Stimulated activated CD4-positive, alpha-beta T cell treated with anti-CD3 and anti-CD28 coated beads, Interleukin-1b, Interleukin-23, amount 100 ng/mL, for 24 hours (primary cell): ENCODE measurements around the gene SST.
A peak's percentile ranks its signal among the peaks of the same experiment; 100 is the strongest.
"Not testable (repeated sequence)": the region's sequence is repeated elsewhere in the genome, so short reads cannot be mapped to it uniquely, and the experiment has no call there.

ENCODE experiments used
- DNase-seq, 4 experiments: peaks; one replicate each; pipeline ENCODE4 v3.0.0-alpha.2; 2020; ENCODE audit warnings: low read depth in 4 of 4, low spot score in 1 of 4

Gene SST

DNA sequence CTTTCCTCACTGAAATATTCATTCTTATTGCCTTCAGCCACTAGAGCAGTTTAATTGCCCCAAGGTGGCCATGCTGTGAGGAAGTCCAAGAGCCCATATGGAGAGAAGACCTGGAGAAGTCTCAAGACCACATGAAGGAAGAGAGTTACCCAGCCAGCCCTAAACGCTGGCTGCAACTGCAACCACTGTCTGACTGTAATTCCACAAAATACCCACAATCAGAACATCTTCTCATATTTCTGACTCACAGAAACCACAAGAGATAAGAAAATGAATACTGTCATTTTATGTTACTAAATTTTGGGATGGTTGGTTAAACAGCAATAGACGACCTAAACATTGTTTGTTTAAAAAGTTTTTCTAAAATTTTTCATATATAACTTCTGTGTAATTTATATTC lies 14.7 kb upstream of the SST start:
- peak in 1 of 4 experiments; percentile 1 for DNase-seq

DNA sequence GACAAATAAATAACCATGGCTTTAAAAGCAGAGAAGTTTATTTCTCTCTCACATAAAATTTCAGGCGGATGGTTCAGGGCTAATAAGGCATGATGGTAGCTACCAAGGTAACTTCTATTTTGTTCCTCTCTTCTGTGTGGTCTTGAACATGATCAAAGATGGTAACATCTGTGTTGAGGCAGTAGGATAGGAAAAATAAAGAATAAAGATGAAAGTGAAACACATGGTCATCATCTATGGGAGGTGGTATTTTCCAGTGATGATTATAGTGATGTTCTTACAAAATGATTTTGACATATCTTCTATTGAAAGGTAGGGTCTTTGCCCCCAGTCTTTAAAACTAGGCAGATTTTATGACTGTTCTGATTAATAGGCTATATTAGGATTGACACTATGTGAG lies 14.2 kb upstream of the SST start:
- no peak for DNase-seq

DNA sequence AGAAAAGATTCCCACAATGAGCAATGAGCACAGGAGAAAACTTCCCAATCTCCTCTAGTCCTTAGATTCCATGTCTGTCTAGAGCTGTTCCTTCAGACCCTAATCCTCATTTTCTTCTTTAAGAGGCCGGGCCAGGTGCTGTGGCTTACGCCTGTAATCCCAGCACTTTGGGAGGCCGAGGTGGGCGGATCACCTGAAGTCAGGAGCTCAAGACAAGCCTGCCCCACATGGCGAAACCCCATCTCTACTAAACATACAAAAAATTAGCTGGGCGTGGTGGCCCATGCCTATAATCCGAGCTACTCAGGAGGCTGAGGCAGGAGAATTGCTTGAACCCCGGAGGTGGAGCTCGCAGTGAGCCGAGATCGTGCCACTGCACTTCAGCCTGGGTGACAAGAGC lies 11.6 kb upstream of the SST start:
- DNase-seq: not testable (repeated sequence)

- DNase-seq: peak; percentile 49 to 51 (median 50)
Measured at GRCh38 chr3:187679638-187680396, 9.6 kb upstream of the SST start.

DNA sequence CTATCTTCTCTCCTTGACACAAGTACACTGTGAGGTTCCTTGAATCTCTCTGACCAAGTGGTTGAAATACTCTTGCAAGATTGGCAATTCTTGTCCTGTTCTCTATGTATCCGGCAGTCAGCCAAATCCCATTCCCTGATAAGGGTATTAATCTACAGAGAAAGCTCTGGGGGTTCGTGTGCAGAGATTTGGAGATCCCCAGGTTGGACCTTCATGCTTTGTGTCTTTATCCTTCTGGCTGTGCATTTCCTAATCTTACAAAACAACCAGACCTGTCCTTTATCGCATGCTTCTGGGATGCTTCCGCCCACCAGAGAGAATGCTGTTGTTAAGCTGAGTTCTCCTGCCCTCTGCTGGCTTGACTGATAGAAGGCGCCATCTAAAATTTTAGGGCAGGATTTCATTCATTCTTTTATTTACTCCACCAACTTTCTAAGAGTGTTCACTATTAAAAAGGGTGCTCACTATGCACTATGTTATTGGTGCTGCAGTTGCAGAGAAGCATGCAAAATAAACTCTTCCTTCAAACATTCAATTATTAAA lies 8.6 kb upstream of the SST start:
- peak in 2 of 4 experiments; percentile 6 to 20 for DNase-seq

DNA sequence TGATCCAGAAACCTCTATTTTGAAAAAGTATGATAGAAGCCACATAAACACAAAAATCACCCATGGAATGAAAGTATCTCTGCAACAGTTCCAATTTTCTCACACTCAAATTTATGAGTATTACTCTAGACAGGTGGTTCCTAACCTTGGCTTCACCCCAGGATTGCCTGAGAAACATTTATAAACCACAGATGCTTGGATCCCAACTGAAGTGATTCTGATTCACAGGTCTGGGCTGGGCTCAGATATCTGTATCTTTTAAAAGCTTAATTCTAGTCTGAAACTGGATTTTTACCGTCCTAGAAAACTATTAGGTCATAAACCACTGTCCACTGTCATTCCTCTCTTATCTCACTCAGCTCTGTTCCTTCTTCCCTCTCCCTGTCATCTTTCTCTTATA lies 7.4 kb upstream of the SST start:
- DNase-seq: no peak

DNA sequence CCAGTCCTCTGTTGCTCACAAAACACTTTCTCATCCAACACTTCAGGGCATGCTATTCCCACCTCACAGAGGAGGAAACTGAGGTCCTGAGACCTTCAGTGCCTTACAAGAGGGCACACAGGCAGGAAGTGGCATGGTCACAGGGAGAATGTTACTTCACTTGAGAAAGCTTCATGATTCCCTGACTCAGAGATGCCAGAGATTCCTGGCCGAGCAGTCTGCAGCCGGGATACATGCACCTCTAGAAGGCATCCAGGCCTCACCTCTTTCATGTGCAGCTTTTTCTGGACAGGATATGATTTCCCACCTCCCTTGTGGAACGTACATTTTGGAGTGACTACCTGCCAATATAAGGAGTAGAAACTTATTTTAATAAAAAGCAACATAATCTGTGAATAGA lies 2.8 kb upstream of the SST start:
- DNase-seq: no peak

DNA sequence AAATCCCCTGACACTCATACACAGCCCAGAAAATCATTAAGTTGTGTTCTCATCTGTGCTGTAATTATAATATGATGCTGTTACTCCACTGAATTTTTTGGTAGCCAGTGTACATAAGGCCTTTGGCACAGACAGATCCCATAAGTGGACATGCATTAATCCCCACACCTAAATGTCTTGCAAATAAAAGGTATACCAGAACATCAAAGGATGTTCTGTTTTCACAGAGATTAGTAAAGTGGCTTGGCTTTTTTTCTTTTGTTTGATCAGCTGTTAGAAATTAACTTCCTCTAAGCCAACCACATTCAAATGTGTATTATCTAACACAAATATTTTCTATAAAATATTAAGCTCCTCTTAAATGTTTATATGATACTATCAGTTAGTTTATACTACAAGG lies 2.7 kb downstream of the SST start:
- no peak for DNase-seq

DNA sequence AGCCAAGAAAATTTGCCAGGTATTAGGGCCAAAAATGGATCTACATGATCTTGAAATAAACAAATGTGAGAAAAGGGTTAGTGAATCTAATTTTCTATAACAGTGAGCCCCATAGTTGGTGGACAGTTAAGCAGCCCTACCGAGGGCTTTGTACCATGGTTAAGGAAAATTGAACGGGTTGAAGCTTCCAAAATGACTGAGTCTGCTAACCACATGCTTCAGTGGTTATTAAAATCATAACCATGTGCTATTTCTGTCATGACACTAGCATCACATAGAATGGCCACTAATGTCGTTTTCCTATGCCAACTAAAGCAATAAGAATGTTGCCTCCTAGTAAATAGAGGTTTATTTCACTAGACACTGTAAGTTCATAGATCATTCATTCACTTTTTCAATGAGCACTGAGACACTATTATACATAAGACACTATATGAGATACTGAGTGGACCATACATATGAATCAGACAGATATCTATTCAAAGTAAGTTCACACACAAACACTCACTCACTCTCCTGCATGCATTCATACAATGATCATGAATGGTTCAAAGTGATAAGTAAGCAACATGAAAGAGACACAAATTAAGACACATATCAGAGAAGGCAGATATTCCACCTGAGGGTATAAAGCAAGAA lies 4.3 kb downstream of the SST start:
- DNase-seq: no peak

- DNase-seq: no peak
Measured at GRCh38 chr3:187665010-187665409, 5.2 kb downstream of the SST start.

DNA sequence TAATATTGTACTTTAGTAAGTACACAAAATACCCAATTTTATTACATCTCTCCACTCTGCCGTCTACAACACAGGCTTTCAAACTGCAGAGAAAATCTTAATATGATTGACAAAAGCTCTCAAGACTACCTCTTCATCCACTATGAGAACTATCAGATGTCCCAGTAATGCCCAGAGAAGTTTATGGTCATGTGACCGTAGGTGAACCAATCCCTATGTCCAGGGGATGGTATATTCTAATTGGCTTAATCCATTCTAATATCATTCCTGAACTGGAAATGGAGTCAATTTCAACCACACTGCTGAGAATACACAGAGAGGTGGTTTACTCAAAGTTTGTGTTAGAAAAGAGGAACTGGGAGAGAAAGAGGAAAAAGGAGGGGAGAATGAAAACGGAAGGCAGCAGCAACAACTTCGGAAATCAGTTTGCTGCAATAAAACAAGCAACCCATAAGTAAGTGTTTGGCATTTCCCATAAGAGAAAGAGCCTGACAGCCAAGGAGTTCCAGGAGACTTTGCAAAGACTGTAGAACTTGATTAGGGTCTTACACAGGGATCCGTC lies 7.3 kb downstream of the SST start:
- DNase-seq: no peak

GRCh38 chr3:187661267-187661666 lies 8.9 kb downstream of the SST start:
- no peak for DNase-seq

GRCh38 chr3:187651282-187651681 lies 18.9 kb downstream of the SST start:
- no peak for DNase-seq

GRCh38 chr3:187648177-187648576 lies 22.0 kb downstream of the SST start:
- DNase-seq: no peak

- no peak for DNase-seq
Measured at GRCh38 chr3:187646906-187647660, 23.1 kb downstream of the SST start.

DNA sequence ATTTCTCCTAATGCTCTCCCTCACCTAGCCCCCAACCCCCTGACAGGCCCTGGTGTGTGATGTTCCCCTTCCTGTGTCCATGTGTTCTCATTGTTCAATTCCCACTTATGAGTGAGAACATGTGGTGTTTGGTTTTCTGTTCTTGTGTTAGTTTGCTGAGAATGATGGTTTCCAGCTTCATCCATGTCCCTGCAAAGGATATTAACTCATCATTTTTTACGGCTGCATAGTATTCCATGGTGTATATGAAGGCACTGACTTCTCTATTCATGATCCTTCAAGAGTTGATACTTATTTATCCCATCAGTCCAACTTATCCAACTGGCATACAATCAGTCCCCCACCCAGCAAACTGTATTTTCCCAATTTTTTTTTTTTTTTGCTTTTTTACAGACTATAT lies 24.8 kb downstream of the SST start:
- DNase-seq: not testable (repeated sequence)

DNA sequence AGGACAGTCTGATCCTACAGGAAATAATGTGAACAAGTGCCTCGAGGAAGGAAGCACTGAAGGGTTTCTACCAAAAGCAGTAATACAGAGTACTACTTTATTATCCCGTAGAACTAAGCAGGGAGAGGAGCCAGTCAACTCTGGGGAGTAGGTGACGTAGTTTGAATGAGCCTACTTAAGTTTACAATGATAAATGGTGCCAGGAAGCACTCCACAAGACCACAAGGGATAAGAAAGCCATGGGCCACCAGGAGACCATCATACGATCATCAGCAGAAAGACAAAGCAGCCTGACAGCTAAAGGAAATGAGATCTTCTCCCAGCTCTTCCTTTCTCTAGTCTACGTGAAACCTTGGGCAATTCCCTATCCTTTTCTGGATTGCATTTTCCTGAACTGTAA lies 27.3 kb downstream of the SST start:
- DNase-seq: no peak

DNA sequence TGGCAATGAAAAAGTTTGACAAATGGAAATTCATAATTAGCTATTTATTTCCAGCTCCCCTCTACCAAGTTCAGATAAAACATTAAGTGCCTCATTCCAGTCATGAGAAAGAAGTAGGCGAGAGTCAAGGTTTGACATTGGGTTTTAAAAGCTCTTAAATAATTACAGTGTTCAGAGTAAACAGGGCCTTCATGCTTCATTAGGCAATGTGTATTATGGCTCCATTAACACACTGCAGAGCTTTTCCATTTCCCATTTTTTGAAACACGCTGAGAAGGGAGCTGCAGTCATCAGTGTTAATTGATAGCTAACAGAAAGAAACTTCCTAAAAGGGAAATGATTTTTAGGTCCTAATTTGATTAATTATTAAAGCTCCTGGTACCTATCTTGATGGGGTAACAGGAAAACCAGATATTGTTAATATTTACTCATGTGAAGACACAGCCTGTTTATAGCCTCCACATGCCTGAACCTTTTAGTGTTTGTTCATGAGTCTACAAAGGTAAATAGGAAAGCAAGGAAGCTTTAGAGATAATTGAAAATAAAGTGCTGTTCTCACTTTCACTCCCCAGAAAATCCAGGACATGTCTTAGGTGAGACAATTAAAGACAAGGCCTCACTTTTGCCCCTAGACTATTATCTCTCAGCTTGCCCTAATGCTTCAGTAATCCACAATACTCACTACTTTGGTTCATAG lies 28.7 kb downstream of the SST start:
- DNase-seq: no peak

DNA sequence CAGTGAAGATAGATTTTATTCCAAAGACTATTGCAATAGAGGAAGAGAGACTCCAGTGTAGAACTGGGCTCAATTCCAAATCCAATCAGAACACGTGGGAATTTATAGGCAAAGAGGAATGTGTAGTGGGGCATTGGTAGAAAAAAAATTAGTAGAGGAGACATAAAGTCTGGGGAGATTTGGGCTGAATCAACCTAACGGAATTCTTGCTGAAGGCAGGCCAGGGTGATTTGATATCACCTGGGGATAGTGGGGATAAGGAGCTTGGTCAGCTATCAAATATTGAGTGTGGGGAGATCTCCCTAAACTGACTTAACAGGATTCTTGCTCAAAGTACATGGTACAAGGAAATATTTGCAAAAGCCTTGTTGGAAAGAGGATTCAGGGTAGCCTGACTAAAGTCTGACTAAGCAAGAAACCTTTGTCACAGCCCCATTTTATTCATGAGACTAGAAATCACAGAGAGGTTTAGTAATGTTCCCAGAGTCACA lies 29.6 kb downstream of the SST start:
- DNase-seq: no peak

GRCh38 chr3:187639927-187640568 lies 30.1 kb downstream of the SST start:
- DNase-seq: no peak
